ENCODE results near the gene CCDC188. TPM values are rescaled to one million over a fixed set of nuclear protein-coding genes. Genes with fewer than 3 reads are reported as not detected.
A peak's percentile ranks its signal among the peaks of the same experiment; 100 is the strongest.

The CCDC188 gene
- total and polyA plus RNA-seq, 4 donors = 0.69 to 5.2 (median 2.0) TPM

- 73% methylated on average over 23 of the region's 29 CpGs for WGBS (ENCODE audit: insufficient coverage)
- Histone ChIP-seq H3K9me3 (ENCODE audit: control insufficient read depth, insufficient read depth, low read length) (no peaks in the 10 kb centered on the region), H3K4me1 (ENCODE audit: control insufficient read depth, insufficient read depth, low read length) (peaks cover 51% of the 10 kb centered on the region), H3K27me3 (ENCODE audit: control insufficient read depth, insufficient read depth, low read length) (no peaks in the 10 kb centered on the region), H3K27ac (ENCODE audit: low read depth, low read length) (no peak overlapping the region), H3K4me3 (ENCODE audit: low read depth, low read length) (no peak overlapping the region), H3K36me3 (ENCODE audit: control insufficient read depth, insufficient read depth, low read length) (no peaks in the 10 kb centered on the region)
- DNase-seq (ENCODE audit: low read depth in 4 of 6, low spot score in 6 of 6) = peak in 1 of 6 donors; percentile 66
Measured at GRCh38 chr22:20178075-20178914, 27.4 kb upstream of the CCDC188 start.

- Histone ChIP-seq H3K4me1 (ENCODE audit: control insufficient read depth, insufficient read depth, low read length) (peaks cover 53% of the 10 kb centered on the region), H3K9me3 (ENCODE audit: control insufficient read depth, insufficient read depth, low read length) (no peaks in the 10 kb centered on the region), H3K27ac (ENCODE audit: low read depth, low read length) (no peak overlapping the region), H3K4me3 (ENCODE audit: low read depth, low read length) (no peak overlapping the region), H3K36me3 (ENCODE audit: control insufficient read depth, insufficient read depth, low read length) (no peaks in the 10 kb centered on the region), H3K27me3 (ENCODE audit: control insufficient read depth, insufficient read depth, low read length) (no peaks in the 10 kb centered on the region)
- DNase-seq (ENCODE audit: low read depth in 4 of 6, low spot score in 6 of 6) = no peak
- WGBS (ENCODE audit: insufficient coverage) = 74% methylated on average over 16 of the region's 21 CpGs
Measured at GRCh38 chr22:20177217-20177911, 26.5 kb upstream of the CCDC188 start.

GRCh38 chr22:20176421-20177085 is 25.7 kb upstream of the CCDC188 start:
- DNase-seq (ENCODE audit: low read depth in 4 of 6, low spot score in 6 of 6) = peak in 1 of 6 donors; percentile 85
- peaks cover 56% of the 10 kb centered on the region for H3K4me1 ChIP-seq (ENCODE audit: control insufficient read depth, insufficient read depth, low read length)
- WGBS (ENCODE audit: insufficient coverage) = 56% methylated on average over 10 of the region's 17 CpGs
- H3K9me3 ChIP-seq (ENCODE audit: control insufficient read depth, insufficient read depth, low read length) = no peaks in the 10 kb centered on the region
- no peak overlapping the region for H3K4me3 ChIP-seq (ENCODE audit: low read depth, low read length)
- H3K27ac ChIP-seq (ENCODE audit: low read depth, low read length) = no peak overlapping the region
- no peaks in the 10 kb centered on the region for H3K27me3 ChIP-seq (ENCODE audit: control insufficient read depth, insufficient read depth, low read length)
- no peaks in the 10 kb centered on the region for H3K36me3 ChIP-seq (ENCODE audit: control insufficient read depth, insufficient read depth, low read length)

- DNase-seq (ENCODE audit: low read depth in 4 of 6, low spot score in 6 of 6) = no peak
- H3K4me3 ChIP-seq (ENCODE audit: low read depth, low read length) = no peak overlapping the region
- no peaks in the 10 kb centered on the region for H3K36me3 ChIP-seq (ENCODE audit: control insufficient read depth, insufficient read depth, low read length)
- H3K4me1 ChIP-seq (ENCODE audit: control insufficient read depth, insufficient read depth, low read length) = peaks cover 56% of the 10 kb centered on the region
- no peaks in the 10 kb centered on the region for H3K27me3 ChIP-seq (ENCODE audit: control insufficient read depth, insufficient read depth, low read length)
- no peak overlapping the region for H3K27ac ChIP-seq (ENCODE audit: low read depth, low read length)
- 61% methylated on average over 11 of the region's 12 CpGs for WGBS (ENCODE audit: insufficient coverage)
- no peaks in the 10 kb centered on the region for H3K9me3 ChIP-seq (ENCODE audit: control insufficient read depth, insufficient read depth, low read length)
Measured at GRCh38 chr22:20175597-20175900, 24.7 kb upstream of the CCDC188 start.

- no peak for DNase-seq (ENCODE audit: low read depth in 4 of 6, low spot score in 6 of 6)
- H3K27ac ChIP-seq (ENCODE audit: low read depth, low read length) = no peak overlapping the region
- H3K27me3 ChIP-seq (ENCODE audit: control insufficient read depth, insufficient read depth, low read length) = no peaks in the 10 kb centered on the region
- no peaks in the 10 kb centered on the region for H3K36me3 ChIP-seq (ENCODE audit: control insufficient read depth, insufficient read depth, low read length)
- no peak overlapping the region for H3K4me3 ChIP-seq (ENCODE audit: low read depth, low read length)
- H3K4me1 ChIP-seq (ENCODE audit: control insufficient read depth, insufficient read depth, low read length) = peaks cover 56% of the 10 kb centered on the region
- H3K9me3 ChIP-seq (ENCODE audit: control insufficient read depth, insufficient read depth, low read length) = no peaks in the 10 kb centered on the region
- WGBS (ENCODE audit: insufficient coverage) = 63% methylated on average over 11 of the region's 19 CpGs
Measured at GRCh38 chr22:20174785-20175596, 24.1 kb upstream of the CCDC188 start.

GRCh38 chr22:20173772-20174171 is 22.9 kb upstream of the CCDC188 start:
- Histone ChIP-seq H3K9me3 (ENCODE audit: control insufficient read depth, insufficient read depth, low read length) (no peaks in the 10 kb centered on the region), H3K27ac (ENCODE audit: low read depth, low read length) (no peak overlapping the region), H3K4me1 (ENCODE audit: control insufficient read depth, insufficient read depth, low read length) (peaks cover 56% of the 10 kb centered on the region), H3K36me3 (ENCODE audit: control insufficient read depth, insufficient read depth, low read length) (no peaks in the 10 kb centered on the region), H3K4me3 (ENCODE audit: low read depth, low read length) (no peak overlapping the region), H3K27me3 (ENCODE audit: control insufficient read depth, insufficient read depth, low read length) (no peaks in the 10 kb centered on the region)
- 65% methylated on average over 8 of the region's 10 CpGs for WGBS (ENCODE audit: insufficient coverage)
- no peak for DNase-seq (ENCODE audit: low read depth in 4 of 6, low spot score in 6 of 6)

- Histone ChIP-seq H3K9me3 (ENCODE audit: control insufficient read depth, insufficient read depth, low read length) (no peaks in the 10 kb centered on the region), H3K4me1 (ENCODE audit: control insufficient read depth, insufficient read depth, low read length) (peaks cover 56% of the 10 kb centered on the region), H3K4me3 (ENCODE audit: low read depth, low read length) (no peak overlapping the region), H3K27ac (ENCODE audit: low read depth, low read length) (no peak overlapping the region), H3K36me3 (ENCODE audit: control insufficient read depth, insufficient read depth, low read length) (no peaks in the 10 kb centered on the region), H3K27me3 (ENCODE audit: control insufficient read depth, insufficient read depth, low read length) (no peaks in the 10 kb centered on the region)
- WGBS (ENCODE audit: insufficient coverage) = 95% methylated on average over 11 of the region's 11 CpGs
- no peak for DNase-seq (ENCODE audit: low read depth in 4 of 6, low spot score in 6 of 6)
Measured at GRCh38 chr22:20173246-20173645, 22.4 kb upstream of the CCDC188 start.

- DNase-seq (ENCODE audit: low read depth in 4 of 6, low spot score in 6 of 6) = no peak
- Histone ChIP-seq H3K27ac (ENCODE audit: low read depth, low read length) (no peak overlapping the region), H3K4me3 (ENCODE audit: low read depth, low read length) (no peak overlapping the region), H3K9me3 (ENCODE audit: control insufficient read depth, insufficient read depth, low read length) (no peaks in the 10 kb centered on the region), H3K4me1 (ENCODE audit: control insufficient read depth, insufficient read depth, low read length) (peaks cover 47% of the 10 kb centered on the region), H3K36me3 (ENCODE audit: control insufficient read depth, insufficient read depth, low read length) (no peaks in the 10 kb centered on the region), H3K27me3 (ENCODE audit: control insufficient read depth, insufficient read depth, low read length) (no peaks in the 10 kb centered on the region)
- WGBS (ENCODE audit: insufficient coverage) = 69% methylated on average over 7 of the region's 10 CpGs
Measured at GRCh38 chr22:20172141-20172613, 21.3 kb upstream of the CCDC188 start.

Data from spinal cord (tissue), 10 donors.